Upper lobe of right lung (tissue), 1 donor: ENCODE results near the gene AFG1L. TPM values are rescaled to one million over a fixed set of nuclear protein-coding genes. Genes with fewer than 3 reads are reported as not detected.
"Not testable (repeated sequence)": the region's sequence is repeated elsewhere in the genome, so short reads cannot be mapped to it uniquely, and the experiment has no call there.

Experiments
- ATAC-seq: fragments of 200-7000 bp; cut with Tn5 transposase; one replicate; pipeline ENCODE4 v1.9.1; 2020; ENCODE audit warnings: mild to moderate bottlenecking, moderate library complexity
- DNase-seq: peaks from one replicate; pipeline ENCODE4 v3.0.0-alpha.2; 2020
- H3K27ac ChIP-seq: fragments of 200-600 bp; one replicate; pipeline ENCODE4 v1.8.0; 2022
- H3K27me3 ChIP-seq: fragments of 200-600 bp; one replicate; pipeline ENCODE4 v1.8.0; 2022; ENCODE audit warnings: mild to moderate bottlenecking
- H3K36me3 ChIP-seq: fragments of 200-600 bp; one replicate; pipeline ENCODE4 v1.8.0; 2022
- H3K4me1 ChIP-seq: fragments of 200-600 bp; one replicate; pipeline ENCODE4 v1.8.0; 2022
- H3K4me3 ChIP-seq: fragments of 200-600 bp; one replicate; pipeline ENCODE4 v1.8.0; 2022; ENCODE audit warnings: mild to moderate bottlenecking
- H3K9me3 ChIP-seq: fragments of 200-600 bp; one replicate; pipeline ENCODE4 v1.8.0; 2022
- intact Hi-C: fragments of 100-400 bp; cut with DNase I; formaldehyde crosslinking; loops from one replicate; pipeline ENCODE4 v1.11.0; 2022
- total RNA-seq: library from RNA; stranded (reverse); fragmentation: NEBNext Ultra II Directional; extraction: Animal tissue kit (Norgen Biotek cat#: 25700); gene quantifications from one replicate; pipeline ENCODE4 v1.2.1, GENCODE V29; 2021
- TF ChIP-seq, protein P1 (sequence below): fragments of 200-600 bp; IDR thresholded peaks from one replicate; pipeline ENCODE4 v1.8.0; 2022; ENCODE audit warnings: antibody characterized with exemption
- donor health status: DM: no; HTN: yes; CAD: no; lungs with severe emphysema.

AFG1L gene
- total RNA-seq, 1 donor from 2014 or later: 7.7 TPM

GRCh38 chr6:108535114-108535742 lies 240.4 kb downstream of the AFG1L start:
- TF ChIP-seq, protein P1, sequence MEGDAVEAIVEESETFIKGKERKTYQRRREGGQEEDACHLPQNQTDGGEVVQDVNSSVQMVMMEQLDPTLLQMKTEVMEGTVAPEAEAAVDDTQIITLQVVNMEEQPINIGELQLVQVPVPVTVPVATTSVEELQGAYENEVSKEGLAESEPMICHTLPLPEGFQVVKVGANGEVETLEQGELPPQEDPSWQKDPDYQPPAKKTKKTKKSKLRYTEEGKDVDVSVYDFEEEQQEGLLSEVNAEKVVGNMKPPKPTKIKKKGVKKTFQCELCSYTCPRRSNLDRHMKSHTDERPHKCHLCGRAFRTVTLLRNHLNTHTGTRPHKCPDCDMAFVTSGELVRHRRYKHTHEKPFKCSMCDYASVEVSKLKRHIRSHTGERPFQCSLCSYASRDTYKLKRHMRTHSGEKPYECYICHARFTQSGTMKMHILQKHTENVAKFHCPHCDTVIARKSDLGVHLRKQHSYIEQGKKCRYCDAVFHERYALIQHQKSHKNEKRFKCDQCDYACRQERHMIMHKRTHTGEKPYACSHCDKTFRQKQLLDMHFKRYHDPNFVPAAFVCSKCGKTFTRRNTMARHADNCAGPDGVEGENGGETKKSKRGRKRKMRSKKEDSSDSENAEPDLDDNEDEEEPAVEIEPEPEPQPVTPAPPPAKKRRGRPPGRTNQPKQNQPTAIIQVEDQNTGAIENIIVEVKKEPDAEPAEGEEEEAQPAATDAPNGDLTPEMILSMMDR: no peak
- no peak for ATAC-seq
- no peak for DNase-seq
- H3K9me3 ChIP-seq: no peaks in the 10 kb centered on the region
- no peaks in the 10 kb centered on the region for H3K36me3 ChIP-seq
- no peak overlapping the region for H3K27ac ChIP-seq
- H3K4me1 ChIP-seq: no peaks in the 10 kb centered on the region
- intact Hi-C loops: no loop called here
- no peak overlapping the region for H3K4me3 ChIP-seq
- H3K27me3 ChIP-seq: no peaks in the 10 kb centered on the region

GRCh38 chr6:108535920-108536535 lies 241.2 kb downstream of the AFG1L start:
- H3K4me3 ChIP-seq, H3K36me3 ChIP-seq, H3K4me1 ChIP-seq, H3K27ac ChIP-seq, H3K9me3 ChIP-seq, H3K27me3 ChIP-seq, ATAC-seq, DNase-seq, intact Hi-C loops: not testable (repeated sequence)

DNA sequence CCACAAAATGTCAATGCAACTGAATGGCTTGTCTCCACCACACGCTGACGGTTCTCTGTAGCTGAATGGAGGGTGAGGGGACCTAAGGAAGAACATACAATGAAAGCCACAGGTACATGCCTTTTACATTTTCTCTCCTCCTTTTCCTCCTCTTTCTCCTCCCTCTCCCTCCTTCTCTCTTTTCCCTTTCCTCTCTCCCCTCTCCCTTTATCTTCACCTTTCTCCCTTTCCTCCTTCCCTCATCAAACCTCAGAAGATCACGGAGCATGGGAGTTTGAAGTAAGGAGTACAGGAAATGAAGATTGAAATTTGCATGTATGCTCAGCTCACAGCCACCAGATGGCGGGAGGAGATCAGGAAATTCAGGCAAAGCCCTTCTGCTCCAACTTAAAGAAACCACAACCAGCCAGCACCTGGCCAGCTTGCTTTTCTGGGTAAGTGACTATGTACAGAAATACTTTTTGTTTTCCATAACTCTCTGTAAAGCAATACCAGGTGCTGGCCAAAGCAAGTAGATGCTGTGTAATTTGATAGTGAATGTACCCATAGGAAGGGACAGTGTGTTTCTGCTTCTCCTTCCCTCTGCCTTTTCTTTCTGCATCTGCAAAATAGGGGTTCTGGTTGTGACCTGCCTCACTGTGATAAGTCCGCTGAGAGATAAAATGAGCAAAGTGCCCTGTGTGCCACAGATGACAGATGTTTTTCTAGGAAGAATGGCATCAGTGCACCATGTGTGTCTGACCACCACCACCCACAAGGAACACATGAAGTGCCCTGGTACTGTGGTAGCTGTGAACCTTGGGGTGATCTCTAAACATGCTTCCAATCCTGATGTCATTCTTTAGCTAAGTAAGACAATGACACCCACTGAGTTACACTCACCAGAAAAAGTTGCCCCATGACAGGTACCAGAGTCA lies 247.2 kb downstream of the AFG1L start:
- H3K4me1 ChIP-seq: peaks cover 3% of the 10 kb centered on the region
- DNase-seq (no peak), ATAC-seq (peak; percentile 96)
- TF ChIP-seq, protein P1: peak; percentile 86
- H3K27me3 ChIP-seq: no peaks in the 10 kb centered on the region
- H3K9me3 ChIP-seq: no peaks in the 10 kb centered on the region
- no peak overlapping the region for H3K4me3 ChIP-seq
- intact Hi-C loops: loop anchor here (5.0 kb wide), 3 partner anchors 290 to 530 kb away; no protein-coding TSS in a partner anchor
- H3K36me3 ChIP-seq: no peaks in the 10 kb centered on the region
- H3K27ac ChIP-seq: no peak overlapping the region

DNA sequence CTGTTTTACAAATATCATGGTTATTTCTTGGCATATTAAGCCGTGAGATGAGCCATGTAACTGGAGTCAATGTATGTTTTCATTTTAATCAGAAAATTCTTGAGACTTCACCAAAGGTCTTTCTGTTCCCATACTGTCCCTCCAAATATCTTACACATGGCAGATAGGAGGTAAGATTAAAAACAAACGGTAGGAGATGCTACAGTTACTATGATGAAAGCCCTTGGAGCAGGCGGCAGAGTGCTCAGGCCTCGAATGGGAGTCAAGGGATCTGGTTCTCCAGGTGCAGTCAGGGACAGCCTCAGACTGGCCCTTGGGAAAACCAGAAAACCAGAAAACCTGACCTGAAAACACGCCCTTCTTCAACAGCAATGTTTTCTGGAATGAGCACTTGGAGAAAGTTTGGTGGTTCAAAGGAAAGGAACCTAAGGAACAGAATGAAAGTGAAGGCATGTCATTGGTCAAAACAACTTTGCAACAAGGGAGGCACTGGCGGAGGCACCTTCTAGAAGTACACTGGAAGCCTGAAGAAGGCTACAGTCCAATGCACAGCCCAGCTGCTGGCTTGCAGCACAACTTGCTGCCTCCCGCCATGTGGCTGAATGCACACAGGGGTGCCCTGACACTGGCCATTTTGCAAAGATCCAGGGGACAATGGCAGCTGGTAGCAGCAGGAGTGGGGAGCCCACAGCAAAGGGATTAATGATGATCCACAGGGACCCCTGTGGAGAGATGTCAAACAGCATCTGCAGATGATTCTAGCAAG lies 248.5 kb downstream of the AFG1L start:
- no peak overlapping the region for H3K27ac ChIP-seq
- H3K27me3 ChIP-seq: no peaks in the 10 kb centered on the region
- H3K4me3 ChIP-seq: no peak overlapping the region
- ATAC-seq: no peak
- H3K9me3 ChIP-seq: no peaks in the 10 kb centered on the region
- peaks cover 3% of the 10 kb centered on the region for H3K4me1 ChIP-seq
- no peaks in the 10 kb centered on the region for H3K36me3 ChIP-seq
- DNase-seq: no peak
- TF ChIP-seq, protein P1: no peak
- intact Hi-C loops: loop anchor here (5.0 kb wide), 3 partner anchors 289 to 529 kb away; no protein-coding TSS in a partner anchor

DNA sequence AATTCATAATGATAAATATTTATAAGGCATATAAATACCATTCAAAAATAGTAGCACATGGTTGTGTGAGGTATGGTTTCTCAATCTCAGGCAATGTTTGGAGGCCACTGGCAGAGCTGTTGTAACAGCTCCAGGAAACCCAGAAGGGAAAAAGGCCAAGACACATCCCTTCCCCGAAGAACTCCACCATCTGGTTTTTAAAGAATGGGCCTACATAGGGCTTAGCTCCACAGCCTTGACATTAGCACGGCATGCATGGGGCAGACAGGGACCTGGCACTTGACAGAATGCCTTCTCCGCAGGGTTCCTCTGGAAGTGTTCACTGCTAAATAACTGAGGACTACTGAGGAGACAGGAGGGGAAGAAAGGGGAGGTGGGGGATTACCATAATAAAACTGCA lies 249.8 kb downstream of the AFG1L start:
- no peak overlapping the region for H3K4me3 ChIP-seq
- no peaks in the 10 kb centered on the region for H3K27me3 ChIP-seq
- intact Hi-C loops: loop anchor here (5.0 kb wide), 3 partner anchors 288 to 528 kb away; no protein-coding TSS in a partner anchor
- H3K36me3 ChIP-seq: no peaks in the 10 kb centered on the region
- H3K4me1 ChIP-seq: peaks cover 3% of the 10 kb centered on the region
- TF ChIP-seq, protein P1: no peak
- no peak for ATAC-seq
- no peak for DNase-seq
- H3K9me3 ChIP-seq: no peaks in the 10 kb centered on the region
- H3K27ac ChIP-seq: no peak overlapping the region
